Mesothelial cell of epicardium (in vitro differentiated cells): ENCODE measurements around the gene NUPR1. TPM values are rescaled to one million over a fixed set of nuclear protein-coding genes. Genes with fewer than 3 reads are reported as not detected.
"Not testable (repeated sequence)": the region's sequence is repeated elsewhere in the genome, so short reads cannot be mapped to it uniquely, and the experiment has no call there.

Source experiments
- DNase-seq, 2 experiments: peaks; one replicate each; pipeline ENCODE4 v3.0.0; 2021; ENCODE audit warnings: low spot score in 2 of 2; ENCODE audit not compliant: unreplicated experiment in 2 of 2
- H3K27ac Mint-ChIP-seq: 2 replicates; pipeline ENCODE4 v1.8.0; 2021; ENCODE audit warnings: mixed read lengths
- H3K27me3 Mint-ChIP-seq: 2 replicates; pipeline ENCODE4 v1.8.0; 2021; ENCODE audit warnings: low read depth, mixed read lengths
- H3K36me3 Mint-ChIP-seq: 2 replicates; pipeline ENCODE4 v1.8.0; 2021; ENCODE audit warnings: mixed read lengths
- H3K4me1 Mint-ChIP-seq: 2 replicates; pipeline ENCODE4 v1.8.0; 2021; ENCODE audit warnings: mixed read lengths
- H3K4me3 Mint-ChIP-seq: 2 replicates; pipeline ENCODE4 v1.8.0; 2021; ENCODE audit warnings: mild to moderate bottlenecking, moderate library complexity, mixed read lengths
- H3K9me3 Mint-ChIP-seq: 2 replicates; pipeline ENCODE4 v1.8.0; 2021; ENCODE audit warnings: mixed read lengths
- total RNA-seq: library from RNA; stranded (reverse); gene quantifications from 3 replicates; pipeline ENCODE4 v1.2.1, GENCODE V29; 2021
- TF ChIP-seq, protein P1 (sequence below): fragments of 200-600 bp; sonication (generic); IDR thresholded peaks from one replicate; pipeline ENCODE4 v1.5.0; 2021; ENCODE audit warnings: antibody characterized with exemption; ENCODE audit not compliant: unreplicated experiment

NUPR1 gene
- total RNA-seq, 1 donor from 2014 or later, result 12.3 TPM

DNA sequence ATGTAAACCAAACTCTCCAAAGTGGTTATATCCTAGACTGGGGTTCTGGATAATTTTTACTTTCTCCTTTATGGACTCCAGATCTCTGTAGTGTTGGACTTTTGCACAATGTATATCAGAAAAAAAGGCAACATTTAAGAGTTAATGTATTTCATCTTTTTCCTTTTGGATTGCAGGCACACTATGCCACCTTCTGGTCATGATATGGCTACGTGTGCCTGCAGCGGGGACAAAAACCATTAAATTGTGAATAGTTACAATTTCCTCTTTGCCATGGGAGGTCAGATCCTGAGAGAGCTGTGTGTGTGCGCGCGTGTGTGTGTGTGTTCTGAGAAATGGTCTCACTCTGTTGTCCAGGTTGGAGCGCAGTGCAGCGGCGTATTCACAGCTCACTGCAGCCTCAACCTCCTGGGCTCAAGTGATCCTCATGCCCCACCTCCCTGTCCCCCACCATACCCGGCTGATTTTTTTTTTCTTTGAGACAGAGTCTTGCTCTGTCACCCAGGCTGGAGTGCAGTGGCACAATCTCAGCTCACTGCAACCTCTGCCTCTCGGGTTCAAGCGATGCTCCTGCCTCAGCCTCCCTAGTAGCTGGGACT is 10.6 kb upstream of the NUPR1 start:
- no peak for DNase-seq
- Mint-ChIP-seq H3K9me3 (no peaks in the 10 kb centered on the region), H3K4me3 (no peak overlapping the region), H3K36me3 (no peaks in the 10 kb centered on the region), H3K27ac (no peak overlapping the region), H3K4me1 (peaks cover 2% of the 10 kb centered on the region), H3K27me3 (peaks cover 4% of the 10 kb centered on the region)
- TF ChIP-seq, protein P1, sequence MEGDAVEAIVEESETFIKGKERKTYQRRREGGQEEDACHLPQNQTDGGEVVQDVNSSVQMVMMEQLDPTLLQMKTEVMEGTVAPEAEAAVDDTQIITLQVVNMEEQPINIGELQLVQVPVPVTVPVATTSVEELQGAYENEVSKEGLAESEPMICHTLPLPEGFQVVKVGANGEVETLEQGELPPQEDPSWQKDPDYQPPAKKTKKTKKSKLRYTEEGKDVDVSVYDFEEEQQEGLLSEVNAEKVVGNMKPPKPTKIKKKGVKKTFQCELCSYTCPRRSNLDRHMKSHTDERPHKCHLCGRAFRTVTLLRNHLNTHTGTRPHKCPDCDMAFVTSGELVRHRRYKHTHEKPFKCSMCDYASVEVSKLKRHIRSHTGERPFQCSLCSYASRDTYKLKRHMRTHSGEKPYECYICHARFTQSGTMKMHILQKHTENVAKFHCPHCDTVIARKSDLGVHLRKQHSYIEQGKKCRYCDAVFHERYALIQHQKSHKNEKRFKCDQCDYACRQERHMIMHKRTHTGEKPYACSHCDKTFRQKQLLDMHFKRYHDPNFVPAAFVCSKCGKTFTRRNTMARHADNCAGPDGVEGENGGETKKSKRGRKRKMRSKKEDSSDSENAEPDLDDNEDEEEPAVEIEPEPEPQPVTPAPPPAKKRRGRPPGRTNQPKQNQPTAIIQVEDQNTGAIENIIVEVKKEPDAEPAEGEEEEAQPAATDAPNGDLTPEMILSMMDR, result no peak

DNA sequence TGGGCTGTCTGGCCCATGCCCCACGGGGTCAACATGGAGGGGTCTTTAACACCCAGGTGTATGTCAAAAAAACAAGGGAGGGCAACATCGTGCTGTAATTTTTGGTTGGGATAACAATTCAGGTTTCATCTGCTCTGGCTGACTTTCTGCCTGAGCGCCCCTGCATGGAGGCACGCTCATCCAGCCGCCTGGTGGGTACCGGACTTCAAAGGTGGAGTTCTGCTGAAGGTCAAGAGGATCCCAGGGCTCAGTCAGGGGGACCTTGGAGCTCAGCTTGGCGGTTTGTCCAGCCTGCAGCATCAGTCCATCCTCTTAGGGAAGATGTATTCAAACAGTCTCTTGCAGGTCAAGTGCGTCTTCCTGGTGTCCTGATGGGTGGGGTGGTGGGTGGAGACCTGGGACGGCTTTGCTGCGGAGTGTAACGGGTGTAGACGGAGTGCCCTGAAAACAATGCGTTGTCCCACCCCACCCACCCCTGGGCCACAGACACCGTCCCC is 9.6 kb upstream of the NUPR1 start:
- Mint-ChIP-seq H3K27me3 (peaks cover 4% of the 10 kb centered on the region), H3K9me3 (no peaks in the 10 kb centered on the region), H3K36me3 (no peaks in the 10 kb centered on the region), H3K4me3 (no peak overlapping the region), H3K27ac (no peak overlapping the region), H3K4me1 (no peaks in the 10 kb centered on the region)
- TF ChIP-seq, protein P1, result no peak
- no peak for DNase-seq

DNA sequence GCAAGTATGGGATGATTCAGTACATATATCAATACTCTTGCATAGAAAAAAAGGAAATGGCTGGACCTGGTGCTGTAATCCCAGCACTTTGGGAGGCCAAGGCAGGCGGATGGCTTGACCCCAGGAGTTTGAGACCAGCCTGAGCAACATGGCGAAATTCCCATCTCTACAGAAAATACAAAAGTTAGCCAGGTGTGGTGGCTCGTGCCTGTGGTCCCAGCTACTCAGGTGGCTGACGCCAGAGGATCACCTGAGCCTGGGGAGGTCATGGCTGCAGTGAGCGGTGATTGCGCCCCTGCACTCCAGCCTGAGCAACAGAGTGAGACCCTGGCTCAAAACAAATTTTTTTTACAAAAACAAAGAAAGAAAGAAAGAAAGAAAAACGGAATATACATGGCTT is 7.9 kb upstream of the NUPR1 start:
- no peak overlapping the region for H3K4me3 Mint-ChIP-seq
- H3K27me3 Mint-ChIP-seq, result peaks cover 6% of the 10 kb centered on the region
- no peak overlapping the region for H3K27ac Mint-ChIP-seq
- TF ChIP-seq, protein P1, result no peak
- H3K4me1 Mint-ChIP-seq, result peaks cover 5% of the 10 kb centered on the region
- DNase-seq, result no peak
- no peaks in the 10 kb centered on the region for H3K9me3 Mint-ChIP-seq
- no peaks in the 10 kb centered on the region for H3K36me3 Mint-ChIP-seq

DNA sequence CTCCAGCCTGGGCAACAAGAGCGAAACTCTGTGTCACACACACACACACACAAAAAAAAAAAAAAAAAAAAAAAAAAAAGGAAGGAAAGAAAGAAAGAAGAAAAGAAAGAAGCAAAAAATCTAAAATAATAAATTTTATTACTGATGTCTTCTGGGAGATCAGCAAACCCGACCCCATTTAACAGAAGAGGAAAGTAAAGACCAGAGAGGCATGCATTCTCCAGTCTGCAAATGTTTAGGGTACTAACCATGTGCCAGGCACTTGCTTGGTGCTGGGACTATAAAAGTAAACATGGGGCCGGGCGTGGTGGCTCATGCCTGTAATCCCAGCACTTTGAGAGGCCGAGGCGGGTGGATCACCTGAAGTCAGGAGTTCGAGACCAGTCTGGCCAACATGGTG is 7.2 kb upstream of the NUPR1 start:
- not testable (repeated sequence) for H3K27me3 Mint-ChIP-seq, H3K36me3 Mint-ChIP-seq, H3K9me3 Mint-ChIP-seq, H3K27ac Mint-ChIP-seq, H3K4me1 Mint-ChIP-seq, H3K4me3 Mint-ChIP-seq, DNase-seq

DNA sequence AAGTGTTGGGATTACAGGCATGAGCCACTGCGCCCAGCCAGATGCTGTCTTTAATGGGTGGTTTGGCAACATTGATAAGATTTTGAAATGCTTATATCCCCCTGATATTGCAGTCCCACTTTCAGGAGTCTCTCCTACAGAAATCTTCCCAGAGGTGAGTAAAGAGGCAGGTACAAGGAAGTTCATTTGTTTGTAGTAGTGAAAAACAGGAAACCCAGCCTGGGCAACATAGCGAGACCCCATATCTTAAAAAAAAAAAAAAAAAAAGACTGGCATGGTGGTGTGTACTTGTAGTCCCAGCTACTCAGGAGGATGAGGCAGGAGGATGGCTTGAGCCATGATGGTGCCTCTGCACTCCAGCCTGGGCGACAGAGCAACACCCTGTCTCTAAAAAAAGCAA is 6.2 kb upstream of the NUPR1 start:
- Mint-ChIP-seq H3K27ac (no peak overlapping the region), H3K4me3 (no peak overlapping the region)
- TF ChIP-seq, protein P1, result no peak

DNA sequence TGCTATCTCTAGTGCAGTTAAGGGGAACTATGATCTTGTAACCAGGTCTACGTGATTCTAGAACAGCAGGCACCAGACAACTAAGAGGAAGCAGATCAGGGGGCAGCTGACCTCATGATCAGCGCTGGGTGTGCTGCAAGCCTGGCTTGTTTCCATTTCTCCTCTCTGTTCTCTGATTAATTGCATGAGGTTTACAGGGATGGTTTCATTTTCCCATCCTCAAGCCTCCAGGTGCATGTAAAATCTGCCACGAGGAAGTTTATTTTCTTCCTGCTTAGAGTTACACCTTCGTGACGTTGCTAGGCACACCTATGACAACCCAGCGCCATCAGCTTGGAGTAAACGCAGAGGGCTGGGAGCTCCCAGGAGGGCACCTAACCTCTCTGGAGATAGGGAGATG is 4.3 kb upstream of the NUPR1 start:
- Mint-ChIP-seq H3K36me3 (no peaks in the 10 kb centered on the region), H3K9me3 (no peaks in the 10 kb centered on the region), H3K27me3 (peaks cover 5% of the 10 kb centered on the region), H3K27ac (no peak overlapping the region), H3K4me1 (peaks cover 13% of the 10 kb centered on the region), H3K4me3 (no peak overlapping the region)
- TF ChIP-seq, protein P1, result no peak
- no peak for DNase-seq

More for the DNA sequence above, 6.2 kb upstream of the NUPR1 start:
- DNase-seq, result no peak
- no peaks in the 10 kb centered on the region for H3K9me3 Mint-ChIP-seq
- no peaks in the 10 kb centered on the region for H3K36me3 Mint-ChIP-seq
- peaks cover 5% of the 10 kb centered on the region for H3K4me1 Mint-ChIP-seq
- H3K27me3 Mint-ChIP-seq, result peaks cover 6% of the 10 kb centered on the region
